ENCODE results near the gene PBX1.
"Not testable (repeated sequence)": the region's sequence is repeated elsewhere in the genome, so short reads cannot be mapped to it uniquely, and the experiment has no call there.

The PBX1 gene

GRCh38 chr1:164645921-164646320 lies 86.9 kb downstream of the PBX1 start:
- DNase-seq = no peak

GRCh38 chr1:164647211-164647610 lies 88.2 kb downstream of the PBX1 start:
- DNase-seq = no peak

GRCh38 chr1:164648636-164649035 lies 89.7 kb downstream of the PBX1 start:
- DNase-seq = no peak

- no peak for DNase-seq
These were observed 90.2 kb downstream of the PBX1 start for GRCh38 chr1:164649146-164649545.

DNA sequence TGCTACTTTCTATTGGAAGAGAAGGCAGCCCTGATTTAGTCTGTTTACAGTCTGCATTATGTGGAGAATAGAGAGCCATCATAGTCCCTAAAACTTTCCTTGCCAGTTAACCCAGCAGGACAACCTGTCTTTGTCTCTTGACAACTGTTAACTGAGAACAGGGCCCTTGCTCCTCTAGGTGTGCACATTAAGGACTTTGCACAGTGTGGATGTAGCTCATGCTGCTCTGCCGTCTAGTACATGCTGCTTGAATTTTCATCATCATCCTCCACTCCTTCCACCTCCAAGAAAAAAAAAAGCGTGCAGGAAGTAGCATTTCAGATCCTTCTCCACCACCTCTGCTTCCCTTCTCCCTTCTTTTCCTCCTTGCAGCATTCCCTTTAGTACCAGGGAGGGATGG lies 91.5 kb downstream of the PBX1 start:
- DNase-seq = no peak

DNA sequence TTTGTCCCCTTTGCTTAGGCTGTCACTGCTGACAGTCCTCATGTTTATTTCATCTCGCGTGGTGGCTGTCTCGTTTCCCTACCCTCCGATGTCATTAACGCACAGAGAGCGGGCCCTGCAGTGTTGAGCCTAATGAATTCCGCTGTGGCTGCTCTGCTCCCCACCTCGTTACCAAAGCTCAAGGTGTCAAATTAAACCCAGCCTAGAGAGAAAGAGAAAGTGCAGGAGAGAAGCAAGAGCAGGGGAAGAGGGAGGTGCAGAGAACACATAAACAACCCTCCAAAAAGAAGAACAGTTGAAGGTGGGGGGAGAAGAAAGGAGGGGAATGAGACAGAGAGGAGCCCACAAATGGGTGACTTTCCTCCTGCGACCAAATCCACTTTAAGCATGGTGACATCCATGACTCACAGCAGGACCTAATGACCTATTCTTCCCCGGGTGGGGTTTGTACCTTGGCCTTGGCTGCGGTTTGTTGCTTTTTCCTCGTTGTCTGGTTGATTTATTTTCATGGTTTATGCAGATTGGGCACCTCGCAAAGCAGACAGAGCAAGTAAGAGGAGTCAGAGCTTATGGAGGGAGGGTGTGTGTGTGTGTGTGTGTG lies 92.5 kb downstream of the PBX1 start:
- DNase-seq = no peak

DNA sequence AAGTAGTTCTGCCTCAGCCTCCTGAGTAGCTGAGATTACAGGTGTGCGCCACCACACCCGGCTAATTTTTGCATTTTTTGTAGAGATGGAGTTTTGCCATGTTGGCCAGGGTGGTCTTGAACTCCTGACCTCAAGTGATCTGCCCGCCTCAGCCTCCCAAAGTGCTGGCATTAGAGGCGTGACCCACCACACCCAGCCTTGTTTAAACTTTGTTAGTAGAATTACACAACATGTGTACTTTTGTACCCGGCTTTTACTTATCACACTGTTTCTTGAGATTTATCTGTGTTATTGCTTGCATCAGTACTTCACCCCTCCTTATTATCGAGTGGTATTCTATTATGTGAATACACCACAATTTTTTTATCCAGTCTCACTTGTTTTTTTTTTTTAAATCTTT lies 94.0 kb downstream of the PBX1 start:
- not testable (repeated sequence) for DNase-seq

DNA sequence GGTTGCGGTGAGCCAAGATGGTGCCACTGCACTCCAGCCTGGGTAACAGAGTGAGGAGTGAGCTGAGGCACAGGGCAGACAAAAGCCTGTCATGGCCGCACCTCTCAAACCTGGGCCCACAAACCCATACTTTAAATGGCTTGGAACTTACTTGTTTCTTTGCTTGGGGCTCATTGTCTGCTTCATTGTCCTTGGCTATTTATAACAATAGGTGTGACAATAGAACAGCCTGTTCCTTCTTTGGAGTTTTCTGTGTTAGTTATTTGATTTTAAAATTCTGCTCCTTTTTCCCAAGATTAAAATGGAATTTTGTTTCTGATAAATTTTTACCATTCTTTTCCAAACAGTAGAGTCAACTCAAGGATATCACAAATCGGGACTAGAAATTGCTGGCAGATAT lies 94.7 kb downstream of the PBX1 start:
- DNase-seq = no peak

DNA sequence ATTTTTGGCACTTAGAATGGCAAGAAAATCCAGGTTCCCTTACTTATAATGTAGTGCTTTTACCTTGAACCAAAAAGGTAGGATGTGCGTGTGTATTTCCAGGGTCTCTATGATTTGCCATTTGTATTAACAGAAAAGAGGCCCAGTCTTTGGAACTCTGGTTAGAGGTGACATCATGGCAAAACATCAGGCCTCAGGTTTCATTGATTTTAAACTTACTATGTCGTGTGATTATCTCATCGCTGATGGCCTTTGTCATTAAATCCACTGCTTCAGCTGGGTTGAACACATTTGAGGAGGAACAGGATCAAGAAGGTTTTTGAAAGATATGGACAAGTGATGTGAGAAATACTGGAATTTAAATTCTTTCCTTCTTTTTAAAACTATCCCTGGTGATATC lies 95.2 kb downstream of the PBX1 start:
- DNase-seq = no peak

GRCh38 chr1:164658864-164659263 lies 99.9 kb downstream of the PBX1 start:
- DNase-seq = no peak

DNA sequence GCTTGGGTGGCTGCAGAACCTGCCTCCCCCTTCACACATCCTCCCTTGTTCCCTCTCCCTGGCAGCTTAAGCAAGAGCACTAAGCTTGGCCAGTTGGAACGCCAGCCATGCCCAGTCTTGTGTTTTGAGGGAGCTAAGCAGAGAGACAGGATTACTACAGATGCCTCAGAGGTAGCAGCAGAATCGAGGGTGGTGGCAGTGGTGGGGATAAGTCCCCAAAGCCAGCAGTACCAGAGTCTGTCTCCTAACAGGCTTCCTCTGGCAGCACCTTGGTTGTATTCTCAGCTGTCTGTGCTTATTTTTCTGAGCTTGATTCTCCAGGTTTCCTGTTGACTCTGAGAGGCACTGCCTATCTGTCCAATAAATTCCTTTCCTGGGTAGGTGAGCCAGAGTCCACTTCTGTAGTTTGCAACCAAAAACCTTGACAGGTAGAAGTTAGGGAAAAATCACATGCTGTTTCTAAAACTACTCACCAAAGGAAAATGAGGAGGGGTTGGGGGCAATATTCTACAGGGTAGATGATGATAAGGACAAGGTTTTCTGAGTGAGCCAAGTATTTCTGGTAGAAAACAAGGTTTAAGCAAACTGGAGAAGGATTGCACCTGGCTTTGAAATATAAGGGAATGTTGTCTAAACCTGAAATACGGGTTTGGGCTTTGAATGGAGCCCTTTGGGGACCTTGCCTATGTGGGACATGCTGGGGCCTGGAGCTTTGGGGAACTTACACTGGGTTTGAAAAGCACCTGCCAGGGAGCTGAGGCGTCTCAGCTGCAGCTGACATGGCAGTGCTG lies 100.8 kb downstream of the PBX1 start:
- DNase-seq = no peak

- no peak for DNase-seq
These were observed 101.4 kb downstream of the PBX1 start for GRCh38 chr1:164660412-164660772.

- no peak for DNase-seq
These were observed 101.8 kb downstream of the PBX1 start for GRCh38 chr1:164660775-164661174.

DNA sequence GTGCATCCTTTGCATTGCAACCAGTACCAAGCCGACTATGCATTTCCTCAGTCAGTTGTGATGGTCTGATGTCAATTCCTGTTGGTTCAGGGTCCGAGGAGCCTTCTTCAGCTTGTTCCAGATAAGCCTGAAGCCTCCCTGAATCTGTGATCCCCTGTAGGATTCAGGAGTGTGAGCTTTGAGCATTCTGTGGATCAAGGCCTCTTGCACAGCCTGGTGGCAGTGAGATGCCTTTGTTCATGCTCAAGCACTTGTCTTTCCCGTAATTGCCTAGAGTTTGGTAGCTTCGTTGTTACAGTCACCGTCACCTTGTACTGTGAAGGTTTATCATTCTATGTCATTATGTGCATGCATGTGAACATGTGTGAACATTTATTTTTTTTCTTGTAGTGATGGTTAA lies 103.5 kb downstream of the PBX1 start:
- DNase-seq = no peak

- DNase-seq = no peak
These were observed 104.0 kb downstream of the PBX1 start for GRCh38 chr1:164662955-164663354.

DNA sequence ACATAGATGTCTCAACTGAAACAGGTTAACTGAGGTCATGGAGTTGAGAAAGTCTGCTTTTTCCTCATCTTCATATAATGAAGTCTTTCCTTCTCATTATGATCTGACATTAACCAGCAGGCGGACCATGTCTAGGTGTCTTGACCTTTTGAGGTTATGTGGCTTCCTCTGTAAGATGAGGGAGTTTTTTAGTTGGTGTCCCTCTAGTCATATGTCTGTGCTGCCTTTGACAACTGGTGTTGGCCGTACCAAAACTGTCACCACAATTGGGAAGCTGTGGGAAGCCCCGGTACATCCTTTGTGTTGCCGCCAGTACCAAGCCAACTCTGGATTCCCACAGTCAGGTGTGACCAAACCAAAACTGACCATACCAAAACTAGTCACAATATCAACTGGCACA lies 105.1 kb downstream of the PBX1 start:
- no peak for DNase-seq

GRCh38 chr1:164667001-164667400 lies 108.0 kb downstream of the PBX1 start:
- DNase-seq = no peak

GRCh38 chr1:164667600-164667999 lies 108.6 kb downstream of the PBX1 start:
- DNase-seq = no peak

GRCh38 chr1:164668491-164669400 lies 109.8 kb downstream of the PBX1 start:
- no peak for DNase-seq

DNA sequence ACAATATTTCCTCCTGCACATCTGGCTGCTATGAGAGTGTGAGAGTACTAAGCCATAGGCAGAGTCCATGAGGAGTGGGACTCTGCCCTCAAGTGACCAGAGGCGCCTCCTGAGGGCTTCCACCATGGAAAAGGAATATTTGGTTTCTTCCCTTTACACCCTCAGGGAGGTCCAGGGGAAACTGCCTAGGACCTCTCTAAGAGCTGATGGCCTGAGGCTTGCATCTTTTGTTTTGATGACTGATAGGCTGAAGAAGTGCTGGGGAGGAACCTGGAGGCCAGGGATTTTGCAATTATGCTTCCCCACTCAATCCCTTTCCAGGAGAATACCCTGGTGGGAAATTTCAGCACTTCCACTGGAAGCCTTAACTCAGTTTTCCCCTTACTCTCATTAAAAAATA lies 111.0 kb downstream of the PBX1 start:
- no peak for DNase-seq

- DNase-seq = no peak
These were observed 111.8 kb downstream of the PBX1 start for GRCh38 chr1:164670786-164671185.

- DNase-seq = peak; percentile 14
These were observed 112.5 kb downstream of the PBX1 start for GRCh38 chr1:164671323-164671965.

- no peak for DNase-seq
These were observed 113.1 kb downstream of the PBX1 start for GRCh38 chr1:164671966-164672571.
